ENCODE data around the gene ACP1. TPM values are rescaled to one million over a fixed set of nuclear protein-coding genes. Genes with fewer than 3 reads are reported as not detected.

The ACP1 gene
- total RNA-seq, 1 experiment from 2014 or later: 90.9 TPM

GRCh38 chr2:285531-285930 is 20.8 kb downstream of the ACP1 start:
- DNase-seq (ENCODE audit: low read depth, low spot score): no peak
- intact Hi-C loops (cut with micrococcal nuclease; ENCODE audit: unreplicated experiment): no loop called here
- no TSS peak for BruUV-seq (replicated peaks)
- H3K9me3 ChIP-seq (ENCODE audit: control insufficient read depth, insufficient read depth, low read depth, low read length): no peaks in the 10 kb centered on the region
- ChIA-PET POLR2A (no interaction called here), CTCF (no interaction called here)
- no peak for TF ChIP-seq TCF7L2 (IDR thresholded peaks at IDR 0.05; ENCODE audit: low read depth, low read length)
- TF ChIP-seq POLR2AphosphoS5 (IDR thresholded peaks at IDR 0.05; ENCODE audit: low read depth, low read length): no peak
- TF ChIP-seq CTCF (IDR thresholded peaks at IDR 0.05): no peak
- no peak for TF ChIP-seq REST (IDR thresholded peaks at IDR 0.05; ENCODE audit: insufficient read depth in 1 of 2, low read depth in 2 of 2, low read length in 1 of 2)
- no peak for TF ChIP-seq SIN3A (IDR thresholded peaks at IDR 0.05; ENCODE audit: borderline replicate concordance, insufficient read depth, low read depth, low read length)
- peaks cover 5% of the 10 kb centered on the region for H3K27me3 ChIP-seq (ENCODE audit: control insufficient read depth, insufficient read depth, low read length)
- H3K27ac ChIP-seq (ENCODE audit: low read length): no peak overlapping the region
- no peak for ATAC-seq
- no peaks in the 10 kb centered on the region; the same call in none of the 2 replicates for H3K4me1 ChIP-seq (ENCODE audit: control insufficient read depth, insufficient read depth, low read length)
- H3K36me3 ChIP-seq (ENCODE audit: control insufficient read depth, insufficient read depth, low read length): no peaks in the 10 kb centered on the region; the same call in 1 of the 2 replicates
- H3K4me3 ChIP-seq (ENCODE audit: low read depth in 2 of 2, low read length in 2 of 2): no peak overlapping the region
- in situ Hi-C loops (cut with HindIII; ENCODE audit: low pct_unique_long_range_greater_than_20kb, low sequenced_read_pairs): no loop called here

GRCh38 chr2:286035-286434 is 21.3 kb downstream of the ACP1 start:
- Histone ChIP-seq H3K4me3 (ENCODE audit: low read depth in 2 of 2, low read length in 2 of 2) (no peak overlapping the region), H3K27ac (ENCODE audit: low read length) (no peak overlapping the region), H3K36me3 (ENCODE audit: control insufficient read depth, insufficient read depth, low read length) (no peaks in the 10 kb centered on the region; the same call in 1 of the 2 replicates), H3K4me1 (ENCODE audit: control insufficient read depth, insufficient read depth, low read length) (no peaks in the 10 kb centered on the region; the same call in none of the 2 replicates), H3K9me3 (ENCODE audit: control insufficient read depth, insufficient read depth, low read depth, low read length) (no peaks in the 10 kb centered on the region), H3K27me3 (ENCODE audit: control insufficient read depth, insufficient read depth, low read length) (peaks cover 10% of the 10 kb centered on the region)
- ATAC-seq (no peak), DNase-seq (ENCODE audit: low read depth, low spot score) (no peak)
- no TSS peak for BruUV-seq (replicated peaks)
- intact Hi-C loops (cut with micrococcal nuclease; ENCODE audit: unreplicated experiment) (no loop called here), in situ Hi-C loops (cut with HindIII; ENCODE audit: low pct_unique_long_range_greater_than_20kb, low sequenced_read_pairs) (no loop called here)
- ChIA-PET CTCF (no interaction called here), POLR2A (no interaction called here)
- TF ChIP-seq CTCF (IDR thresholded peaks at IDR 0.05): no peak
- no peak for TF ChIP-seq SIN3A (IDR thresholded peaks at IDR 0.05; ENCODE audit: borderline replicate concordance, insufficient read depth, low read depth, low read length)
- no peak for TF ChIP-seq REST (IDR thresholded peaks at IDR 0.05; ENCODE audit: insufficient read depth in 1 of 2, low read depth in 2 of 2, low read length in 1 of 2)
- TF ChIP-seq POLR2AphosphoS5 (IDR thresholded peaks at IDR 0.05; ENCODE audit: low read depth, low read length): no peak
- TF ChIP-seq TCF7L2 (IDR thresholded peaks at IDR 0.05; ENCODE audit: low read depth, low read length): no peak

Data from Panc1 (cell line).